Uterus (tissue), 2 donors: ENCODE data around the gene MMP21.

Experiments
- POLR2A ChIP-seq, 2 donors: fragments of 450-650 bp; IDR thresholded peaks; one replicate each; pipeline ENCODE4 v1.6.1; 2016; ENCODE audit warnings: antibody characterized with exemption in 2 of 2, mild to moderate bottlenecking in 1 of 2, moderate library complexity in 1 of 2
- TF ChIP-seq, protein P1 (sequence below), 4 experiments: fragments of 200-600 bp in 2 of 4; fragments of 450-650 bp in 2 of 4; sonication (generic) in 2 of 4; IDR thresholded peaks; one replicate each; pipeline ENCODE4 v1.5.1; 2016 to 2019; ENCODE audit warnings: antibody characterized with exemption in 4 of 4, mild to moderate bottlenecking in 2 of 4, moderate library complexity in 1 of 4

DNA sequence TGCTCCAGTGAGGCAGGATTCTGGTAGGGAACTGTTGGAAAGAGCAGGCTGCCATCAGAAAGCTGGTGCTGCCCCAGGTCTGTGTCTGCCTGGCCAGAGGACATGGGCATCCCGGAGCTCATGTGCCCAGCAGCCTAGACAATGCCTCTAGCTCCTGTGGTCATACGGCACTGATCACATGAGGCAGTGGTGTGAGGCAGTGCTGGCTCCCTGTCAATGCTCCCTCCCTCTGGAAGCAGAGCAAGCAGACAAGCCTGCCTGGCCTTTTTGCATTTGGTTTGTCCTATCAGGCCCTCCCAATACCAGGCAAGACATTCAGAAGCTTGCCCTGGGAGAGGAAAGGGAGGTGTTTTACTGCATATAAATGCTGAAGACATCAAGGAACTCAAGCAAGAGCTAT lies 19.5 kb upstream of the MMP21 start:
- TF ChIP-seq, protein P1, sequence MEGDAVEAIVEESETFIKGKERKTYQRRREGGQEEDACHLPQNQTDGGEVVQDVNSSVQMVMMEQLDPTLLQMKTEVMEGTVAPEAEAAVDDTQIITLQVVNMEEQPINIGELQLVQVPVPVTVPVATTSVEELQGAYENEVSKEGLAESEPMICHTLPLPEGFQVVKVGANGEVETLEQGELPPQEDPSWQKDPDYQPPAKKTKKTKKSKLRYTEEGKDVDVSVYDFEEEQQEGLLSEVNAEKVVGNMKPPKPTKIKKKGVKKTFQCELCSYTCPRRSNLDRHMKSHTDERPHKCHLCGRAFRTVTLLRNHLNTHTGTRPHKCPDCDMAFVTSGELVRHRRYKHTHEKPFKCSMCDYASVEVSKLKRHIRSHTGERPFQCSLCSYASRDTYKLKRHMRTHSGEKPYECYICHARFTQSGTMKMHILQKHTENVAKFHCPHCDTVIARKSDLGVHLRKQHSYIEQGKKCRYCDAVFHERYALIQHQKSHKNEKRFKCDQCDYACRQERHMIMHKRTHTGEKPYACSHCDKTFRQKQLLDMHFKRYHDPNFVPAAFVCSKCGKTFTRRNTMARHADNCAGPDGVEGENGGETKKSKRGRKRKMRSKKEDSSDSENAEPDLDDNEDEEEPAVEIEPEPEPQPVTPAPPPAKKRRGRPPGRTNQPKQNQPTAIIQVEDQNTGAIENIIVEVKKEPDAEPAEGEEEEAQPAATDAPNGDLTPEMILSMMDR (IDR thresholded peaks at IDR 0.05): no peak
- no peak for TF ChIP-seq POLR2A (IDR thresholded peaks at IDR 0.05)
